GM21825 (cell line): ENCODE data around the gene BIVM.
"Not testable (repeated sequence)": the region's sequence is repeated elsewhere in the genome, so short reads cannot be mapped to it uniquely, and the experiment has no call there.

Experiments
- ATAC-seq: cut with Tn5 transposase; IDR thresholded peaks from one replicate; pipeline ENCODE4 v1.9.1; 2021; ENCODE audit warnings: mild to moderate bottlenecking, moderate library complexity; ENCODE audit not compliant: unreplicated experiment

The BIVM gene, protein sequence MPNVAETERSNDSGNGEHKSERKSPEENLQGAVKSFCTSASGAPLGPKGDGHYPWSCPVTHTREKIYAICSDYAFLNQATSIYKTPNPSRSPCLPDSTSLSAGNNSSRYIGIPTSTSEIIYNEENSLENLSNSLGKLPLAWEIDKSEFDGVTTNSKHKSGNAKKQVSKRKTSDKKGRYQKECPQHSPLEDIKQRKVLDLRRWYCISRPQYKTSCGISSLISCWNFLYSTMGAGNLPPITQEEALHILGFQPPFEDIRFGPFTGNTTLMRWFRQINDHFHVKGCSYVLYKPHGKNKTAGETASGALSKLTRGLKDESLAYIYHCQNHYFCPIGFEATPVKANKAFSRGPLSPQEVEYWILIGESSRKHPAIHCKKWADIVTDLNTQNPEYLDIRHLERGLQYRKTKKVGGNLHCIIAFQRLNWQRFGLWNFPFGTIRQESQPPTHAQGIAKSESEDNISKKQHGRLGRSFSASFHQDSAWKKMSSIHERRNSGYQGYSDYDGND

DNA sequence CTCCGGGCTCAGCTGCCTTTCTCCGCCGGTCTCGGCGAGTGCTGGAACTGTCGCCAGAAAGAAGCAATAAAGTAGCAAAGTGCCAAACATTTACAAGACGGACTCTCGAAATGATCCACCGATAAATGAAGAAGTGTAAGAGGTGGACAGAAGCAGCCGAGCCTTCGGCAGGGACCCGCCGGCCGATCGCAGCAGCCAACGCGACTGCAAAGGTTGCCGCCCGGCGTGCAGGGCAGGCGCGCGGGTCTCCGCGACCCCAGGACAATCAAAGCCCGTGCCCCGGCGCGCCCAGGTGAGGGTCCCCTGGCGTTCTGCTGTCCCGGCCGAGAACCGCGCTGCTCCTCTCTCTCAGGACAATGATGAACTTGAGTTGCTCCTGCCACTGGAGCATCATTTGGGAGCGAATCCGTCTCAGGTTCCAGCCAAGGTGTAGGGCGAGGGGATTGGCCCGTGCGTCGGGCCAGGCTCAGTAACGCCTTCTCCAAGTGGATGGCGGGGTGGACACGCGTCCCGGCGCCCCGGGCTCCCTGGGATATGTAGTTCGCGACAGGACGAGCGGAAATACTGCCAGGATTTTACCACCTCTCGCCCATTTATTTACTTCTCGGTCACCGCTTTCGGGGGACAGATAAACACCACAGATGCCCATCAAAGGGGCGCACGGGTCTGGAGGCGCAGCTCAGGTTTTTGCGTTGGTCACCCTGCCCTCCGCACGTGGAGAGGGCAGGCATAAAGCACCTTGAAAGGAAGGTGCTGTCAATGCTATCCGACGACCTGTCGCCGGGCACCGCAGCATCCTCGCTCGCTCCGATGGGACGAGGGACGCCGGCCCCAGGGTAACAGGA, at the start of gene BIVM, which contains the start of gene POGLUT2:
BIVM (plus strand) TSS at position 539 of the 845 bp plus-strand sequence. CDS start 8,149 bp downstream, outside the sequence.
POGLUT2 (minus strand) TSS at position 396 of the 845 bp plus-strand sequence; CDS start at position 90, 306 bp downstream.
- ATAC-seq, result peak; percentile 89

DNA sequence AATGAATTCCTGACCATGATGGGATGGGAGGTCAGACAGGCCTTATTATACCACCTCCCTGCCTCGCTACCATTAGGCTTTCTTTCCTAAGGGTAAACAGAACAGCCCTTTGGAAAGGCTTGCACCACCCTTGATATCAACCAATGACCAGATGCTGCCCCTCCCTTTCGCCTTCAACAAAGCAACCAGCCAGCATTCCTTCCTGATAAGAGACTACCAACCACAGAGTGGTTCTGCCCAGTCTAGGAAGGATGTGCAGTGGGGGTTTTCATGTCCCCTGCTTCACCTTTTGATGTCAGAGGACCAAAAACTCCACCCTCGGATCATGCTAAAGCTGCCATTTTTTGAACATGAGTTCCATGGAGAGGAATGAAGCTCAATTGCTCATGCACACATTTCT, 47.0 kb upstream of the BIVM start:
- no peak for ATAC-seq

DNA sequence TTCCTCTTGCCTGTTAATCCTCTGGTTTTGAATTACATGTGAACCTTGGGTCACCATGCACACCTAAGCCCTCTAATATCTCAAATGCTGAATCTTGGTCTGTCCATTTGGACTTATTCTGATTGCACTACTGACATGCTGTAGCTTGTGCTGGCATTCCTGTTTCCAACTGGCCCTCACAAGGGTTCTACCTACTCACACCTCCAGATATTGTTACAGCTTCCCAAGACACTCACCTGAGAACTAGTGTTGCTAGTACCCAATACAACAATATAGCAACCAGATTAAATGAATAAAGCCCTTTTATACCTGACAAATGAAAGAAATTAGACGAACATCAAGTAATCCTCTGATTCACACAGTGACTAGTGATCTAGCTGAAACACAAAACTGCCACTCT, 41.9 kb upstream of the BIVM start:
- no peak for ATAC-seq

DNA sequence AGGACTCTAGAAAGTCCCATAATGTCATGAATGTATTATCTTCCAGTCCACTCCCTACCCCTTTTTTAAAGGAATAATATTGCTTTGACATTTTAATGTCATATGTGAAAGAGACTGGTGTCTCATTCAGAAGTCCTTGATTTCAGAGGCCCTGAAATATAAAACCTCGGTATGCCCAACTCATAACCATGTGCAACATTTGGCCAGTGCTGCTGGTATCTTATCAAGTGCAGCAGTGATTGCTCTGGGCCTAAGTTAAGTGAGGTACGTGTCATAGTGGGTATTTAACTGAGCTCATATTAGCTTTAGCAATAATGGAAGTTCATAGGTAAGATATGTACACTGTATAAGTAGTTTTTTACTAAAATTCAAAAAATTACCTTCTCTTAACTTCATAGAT, 40.1 kb upstream of the BIVM start:
- ATAC-seq, result no peak

DNA sequence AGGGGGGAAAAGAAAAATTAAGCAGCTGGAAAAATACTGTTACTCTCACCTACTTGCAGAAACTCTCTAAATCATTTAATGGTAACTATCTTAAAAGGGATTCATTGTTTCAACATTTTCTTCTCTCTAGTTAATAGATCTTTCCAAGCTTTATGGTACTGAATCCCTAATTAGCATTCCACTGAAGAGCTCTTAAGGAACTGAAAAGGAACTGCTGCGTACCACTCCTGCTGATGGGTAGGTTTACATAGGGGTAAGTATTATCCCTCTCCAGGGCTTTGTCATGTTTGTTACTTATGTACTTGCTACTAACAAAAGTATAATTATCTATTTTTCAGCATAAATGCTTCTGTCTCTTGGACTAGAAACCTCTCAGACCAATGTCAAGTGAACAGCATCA, 37.8 kb upstream of the BIVM start:
- ATAC-seq, result no peak

DNA sequence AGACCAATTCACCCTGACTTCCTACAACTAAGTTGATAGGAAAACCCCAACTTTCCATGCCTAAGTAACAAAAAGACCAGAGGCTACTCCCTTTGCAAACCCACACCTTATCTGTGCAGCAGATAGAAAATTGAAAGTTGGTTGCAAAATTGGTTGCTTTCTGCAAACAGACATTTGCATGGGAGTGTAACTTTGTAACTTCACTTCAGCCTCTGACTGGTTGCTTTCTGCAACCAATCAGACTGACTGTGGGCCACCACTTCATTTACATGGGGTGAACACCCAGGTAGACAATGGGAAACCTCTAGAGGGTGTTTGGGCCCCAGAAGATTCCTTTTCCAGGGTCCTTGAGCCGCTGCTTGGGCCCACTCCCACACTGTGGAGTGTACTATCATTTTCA, 35.2 kb upstream of the BIVM start:
- no peak for ATAC-seq

DNA sequence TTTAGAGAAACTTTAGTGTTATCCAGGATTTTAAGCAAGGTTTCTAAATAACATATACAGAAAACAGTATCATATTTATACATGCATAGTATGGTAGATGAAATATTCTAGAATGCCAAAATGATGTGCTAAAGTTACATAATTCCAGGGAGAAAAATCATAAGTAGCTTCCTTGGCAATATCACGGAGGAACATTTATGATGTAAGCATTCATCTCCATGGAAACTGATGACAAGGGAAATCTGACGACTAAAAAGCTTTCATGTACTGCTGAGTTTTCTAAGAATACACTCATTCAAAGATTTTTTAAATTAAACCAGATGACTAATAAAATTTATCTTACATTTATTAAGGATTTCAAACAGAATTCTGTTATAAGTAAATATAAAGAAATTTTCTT, 30.0 kb upstream of the BIVM start:
- no peak for ATAC-seq

DNA sequence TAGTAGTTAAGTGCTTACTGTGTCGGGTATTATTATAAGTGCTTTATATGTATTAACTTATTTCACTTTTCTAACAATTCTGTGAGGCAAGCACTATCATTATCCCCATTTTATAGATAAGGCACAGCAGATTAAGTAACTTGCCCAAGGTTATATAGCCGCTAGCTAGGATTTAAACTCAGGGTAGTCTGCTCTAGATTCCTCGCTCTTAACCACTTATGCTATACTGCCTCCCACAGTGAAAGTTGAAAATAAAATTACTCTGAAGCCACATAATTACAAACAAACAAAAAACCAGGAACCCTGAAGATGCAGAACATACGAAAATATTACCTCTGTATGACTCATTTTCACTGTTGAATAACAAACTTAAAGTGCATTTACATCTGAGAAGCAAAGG, 29.2 kb upstream of the BIVM start:
- ATAC-seq, result no peak

DNA sequence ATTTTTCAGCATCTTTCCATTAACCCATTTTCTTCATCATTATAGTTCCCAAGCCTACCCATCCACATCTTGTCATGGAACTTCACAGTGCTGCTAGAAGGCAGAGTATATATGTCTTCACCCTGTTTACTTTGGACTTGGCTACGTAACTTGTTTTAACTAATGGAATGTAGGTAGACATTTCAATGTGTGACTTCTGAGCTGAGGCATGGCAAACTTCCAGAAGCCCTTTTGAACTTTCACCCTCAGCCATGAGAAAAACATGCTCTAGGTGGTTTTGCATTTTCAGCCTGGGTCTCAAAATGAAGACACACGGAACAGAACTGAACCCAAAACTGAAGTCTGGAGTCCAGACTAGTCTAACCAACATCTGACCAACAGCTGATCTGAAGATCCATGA, 28.5 kb upstream of the BIVM start:
- ATAC-seq, result no peak

DNA sequence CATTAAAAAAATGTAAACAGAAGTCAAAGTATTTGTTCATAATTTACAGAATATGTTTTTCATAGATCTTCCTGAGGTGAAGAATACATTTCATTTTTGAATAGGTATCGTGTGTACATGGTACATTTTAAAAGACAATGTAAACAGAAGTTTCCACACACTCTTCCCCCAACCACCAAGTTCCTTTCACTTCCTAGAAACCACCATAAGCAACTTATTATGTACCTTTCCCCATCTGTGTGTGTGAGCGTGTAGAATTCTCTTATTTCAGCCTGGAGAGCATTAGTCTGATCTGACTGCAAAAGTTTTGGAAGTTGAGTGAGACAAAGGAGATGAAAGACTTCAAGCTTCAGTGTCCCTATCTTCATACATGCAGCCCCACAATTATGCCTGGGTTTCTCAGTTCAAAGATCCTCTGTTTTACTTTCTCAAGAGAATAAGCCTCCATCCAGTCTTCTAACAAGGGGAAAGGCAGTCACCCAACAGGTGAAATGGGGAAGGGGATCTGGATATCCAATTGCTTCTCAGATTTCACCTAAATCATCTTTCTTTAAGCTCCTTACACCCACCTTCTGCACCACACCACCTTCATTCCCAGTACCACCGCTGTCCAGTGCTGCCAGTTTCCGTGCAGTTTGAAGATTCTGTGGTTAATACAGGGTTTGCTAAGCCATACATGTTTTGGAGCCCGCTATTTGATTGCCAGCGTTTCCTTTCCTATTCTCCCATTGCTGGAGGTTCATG, 27.4 kb upstream of the BIVM start:
- no peak for ATAC-seq

DNA sequence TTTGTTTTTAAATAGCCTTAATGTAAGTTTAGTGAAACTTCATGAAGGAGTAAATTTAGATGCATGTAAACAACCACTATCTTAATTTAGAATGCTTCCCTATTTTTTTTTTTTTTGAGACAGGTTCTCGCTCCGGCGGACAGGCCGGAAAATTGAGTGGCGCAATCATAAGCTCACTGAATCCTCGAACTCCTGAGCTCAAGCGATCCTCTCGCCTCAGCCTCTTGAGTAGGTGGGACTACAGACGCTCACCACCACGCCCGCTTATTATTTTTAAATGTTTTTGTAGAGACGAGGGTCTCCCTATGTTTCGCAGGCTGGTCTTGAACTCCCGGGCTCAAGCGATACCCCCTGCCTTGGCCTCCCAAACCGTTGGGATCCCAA, 26.9 kb upstream of the BIVM start:
- no peak for ATAC-seq

DNA sequence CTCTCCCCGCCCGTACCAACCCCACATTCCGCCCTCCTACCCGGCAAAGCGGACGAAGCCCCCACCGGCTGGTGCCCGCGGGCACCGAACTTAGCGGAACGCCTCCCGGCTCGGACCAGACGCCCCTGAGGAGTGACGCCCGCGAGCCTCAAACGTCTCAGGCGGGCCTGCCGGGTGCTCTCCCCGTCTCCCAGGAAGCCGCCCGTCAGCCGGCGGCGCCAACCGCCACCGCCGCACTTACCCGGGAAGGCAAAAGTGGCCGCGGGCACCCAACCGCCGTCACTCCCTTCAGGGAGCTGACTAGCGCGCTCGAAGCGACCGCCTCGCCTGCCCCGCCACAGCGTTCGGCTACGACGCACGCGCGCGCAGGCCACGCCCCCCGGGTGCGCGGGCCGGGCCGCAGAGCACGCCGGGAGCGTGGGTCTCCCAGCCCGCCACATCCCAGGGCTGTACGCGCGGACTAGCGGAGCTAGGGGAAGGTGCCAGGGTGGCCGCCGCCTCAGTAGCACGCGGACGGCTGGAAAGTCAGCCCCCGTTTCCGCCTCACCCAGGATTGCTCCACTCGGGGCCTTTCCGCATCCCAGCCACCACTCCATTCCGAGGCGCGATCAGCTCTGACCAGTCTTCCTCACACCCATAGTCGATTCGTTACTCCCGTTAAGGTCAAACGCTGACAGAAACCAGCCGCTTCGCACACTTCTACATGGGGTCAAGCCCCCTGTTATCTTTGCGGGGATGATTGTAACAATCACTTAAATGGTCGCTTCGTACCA, 25.3 kb upstream of the BIVM start, which contains the start of gene TEX30:
TEX30 (minus strand) TSS at position 346 of the 773 bp plus-strand sequence. CDS start 3,760 bp downstream, outside the sequence.
- ATAC-seq, result peak; percentile 94

DNA sequence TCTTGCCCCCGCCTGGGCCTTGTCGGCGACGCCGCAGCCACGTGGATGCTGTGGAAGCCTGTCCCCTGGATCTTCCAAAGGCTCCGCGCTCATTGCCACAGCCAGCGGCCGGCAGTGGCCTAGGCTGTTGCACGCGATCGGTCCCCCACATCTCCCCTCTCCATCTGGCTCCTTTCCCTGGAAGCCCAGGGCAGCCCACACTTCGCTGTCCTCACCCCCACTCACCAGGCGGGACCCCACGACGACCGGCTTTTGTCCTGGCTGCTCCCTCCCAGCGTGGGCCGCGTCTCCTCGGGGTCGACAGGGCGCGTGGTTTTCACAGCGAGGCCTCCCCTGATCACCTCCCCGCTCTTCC, 24.7 kb upstream of the BIVM start:
- ATAC-seq, result no peak

DNA sequence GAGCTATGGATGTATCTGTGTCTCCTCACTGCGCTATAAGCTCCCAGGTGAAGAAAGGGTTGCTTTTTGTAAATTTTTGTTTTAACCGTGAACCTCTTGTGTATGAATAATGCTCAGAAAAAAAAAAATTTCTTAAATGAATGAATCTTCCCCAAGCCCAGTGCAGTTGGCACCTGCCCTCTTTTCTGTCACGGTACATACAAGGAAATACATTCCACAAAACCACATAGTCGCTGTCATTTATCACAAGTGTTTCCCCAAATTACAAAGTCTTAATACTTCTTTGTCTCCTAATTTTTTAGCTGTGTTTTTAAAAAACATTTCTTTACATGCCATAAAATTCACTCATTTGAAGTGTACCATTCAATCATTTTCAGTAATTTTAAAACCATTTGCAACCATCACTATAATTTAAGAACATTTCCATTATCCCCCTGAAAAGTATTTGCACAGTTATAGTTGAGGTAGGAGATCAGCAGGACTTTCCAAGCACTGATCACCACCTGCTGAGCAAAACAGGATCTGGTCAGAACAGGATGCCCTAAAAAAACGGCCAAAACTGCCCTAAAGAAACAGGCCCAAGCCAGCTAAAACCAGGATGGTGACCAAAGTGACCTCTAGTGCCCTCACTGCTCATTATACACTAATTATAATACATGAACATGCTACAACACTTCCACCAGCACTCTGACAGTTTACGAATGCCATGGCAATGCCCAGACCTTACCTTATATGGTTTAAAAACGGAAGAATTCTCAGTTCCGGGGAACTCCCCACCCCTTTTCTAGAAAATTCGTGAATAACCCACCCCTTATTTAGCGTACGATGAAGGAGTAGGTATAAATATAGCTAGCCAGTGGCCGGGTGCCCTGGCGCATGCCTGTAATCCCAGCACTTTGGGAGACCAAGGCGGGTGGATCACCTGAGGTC, 24.1 kb upstream of the BIVM start:
- no peak for ATAC-seq

DNA sequence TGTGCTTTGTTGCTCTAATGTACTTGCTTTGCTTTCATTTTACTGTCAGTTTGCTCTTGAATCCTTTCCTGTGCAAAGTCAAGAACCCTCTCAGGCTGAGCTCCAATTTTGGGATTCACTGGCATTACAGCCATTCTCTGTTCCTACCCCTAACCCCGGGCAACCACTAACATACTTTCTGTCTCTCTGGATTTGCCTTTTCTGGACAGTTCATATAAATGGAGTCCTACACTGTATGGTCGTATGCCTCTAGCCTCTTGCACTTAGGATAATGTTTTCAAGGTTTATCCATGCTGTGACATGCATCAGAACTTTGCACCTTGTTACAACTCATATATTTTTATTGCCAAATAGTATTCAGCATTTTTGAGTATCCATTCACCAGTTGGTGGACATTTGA, 22.6 kb upstream of the BIVM start:
- ATAC-seq, result no peak

DNA sequence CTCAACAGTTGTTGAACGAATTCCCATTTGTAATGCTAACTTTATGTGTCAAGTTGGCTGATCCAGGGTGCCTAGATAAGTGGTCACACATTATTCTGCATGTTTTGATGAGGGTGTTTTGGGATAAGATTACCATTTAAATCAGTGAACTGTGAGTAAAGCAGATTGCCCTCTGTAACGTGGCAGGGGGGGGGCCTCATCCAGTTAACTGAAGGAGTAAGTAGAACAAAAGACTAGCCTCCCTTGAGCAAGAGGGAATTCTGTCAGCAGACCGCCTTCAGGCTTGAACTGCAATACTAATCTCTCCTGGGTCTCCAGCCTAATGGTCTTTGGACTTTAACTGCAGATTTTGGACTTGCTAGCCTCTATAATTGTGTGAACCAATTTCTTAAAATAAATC, 21.2 kb upstream of the BIVM start:
- no peak for ATAC-seq

DNA sequence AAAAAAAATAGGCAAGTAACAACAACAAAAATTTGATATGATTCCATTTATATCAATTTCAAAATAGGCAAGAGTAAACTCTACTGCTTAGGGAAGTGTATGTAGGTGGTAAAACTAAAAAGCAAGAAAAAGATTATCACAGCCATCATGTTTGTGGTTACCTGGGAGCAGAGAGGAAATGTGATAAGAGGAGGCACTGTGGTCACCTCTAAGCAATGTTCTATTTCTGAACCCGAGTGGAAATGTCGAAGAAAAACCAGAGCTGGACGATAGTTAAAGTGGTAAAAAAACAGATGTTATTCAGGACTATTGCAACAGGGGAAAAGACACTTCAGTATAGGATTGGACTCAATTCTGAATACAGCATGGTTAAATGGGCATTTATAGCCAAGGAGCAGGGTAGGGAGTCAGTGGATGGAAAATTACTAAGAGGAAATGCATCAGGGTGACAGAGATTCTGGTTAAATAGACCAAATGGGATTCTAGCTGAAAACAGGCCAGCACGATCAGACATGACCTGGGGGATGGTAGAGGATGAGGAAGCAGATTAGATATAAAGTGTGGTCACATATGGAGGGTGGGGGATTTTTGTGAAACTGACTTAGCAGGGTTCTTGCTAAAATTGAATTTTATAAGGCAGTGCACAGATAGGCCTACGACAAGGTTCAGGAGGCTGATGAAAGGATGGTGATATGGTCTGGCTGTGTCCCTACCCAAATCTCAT, 19.3 kb upstream of the BIVM start:
- ATAC-seq, result no peak

DNA sequence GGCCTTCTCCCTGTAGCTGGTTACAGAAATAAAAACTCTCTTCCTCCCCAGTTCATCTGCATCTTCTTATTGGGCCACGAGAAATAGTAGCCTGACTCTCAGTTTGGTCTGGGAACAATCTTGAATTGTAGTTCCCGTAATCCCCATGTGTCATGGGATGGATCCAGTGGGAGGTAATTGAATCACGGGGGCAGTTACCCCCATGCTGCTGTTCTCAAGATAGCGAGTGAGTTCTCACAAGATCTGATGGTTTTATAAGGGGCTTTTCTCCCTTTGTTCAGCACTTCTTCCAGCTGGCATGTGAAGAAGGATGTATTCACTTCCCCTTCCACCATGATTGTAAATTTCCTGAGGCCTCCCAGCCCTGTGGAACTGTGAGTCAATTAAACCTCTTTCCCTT, 18.3 kb upstream of the BIVM start:
- ATAC-seq, result not testable (repeated sequence)

DNA sequence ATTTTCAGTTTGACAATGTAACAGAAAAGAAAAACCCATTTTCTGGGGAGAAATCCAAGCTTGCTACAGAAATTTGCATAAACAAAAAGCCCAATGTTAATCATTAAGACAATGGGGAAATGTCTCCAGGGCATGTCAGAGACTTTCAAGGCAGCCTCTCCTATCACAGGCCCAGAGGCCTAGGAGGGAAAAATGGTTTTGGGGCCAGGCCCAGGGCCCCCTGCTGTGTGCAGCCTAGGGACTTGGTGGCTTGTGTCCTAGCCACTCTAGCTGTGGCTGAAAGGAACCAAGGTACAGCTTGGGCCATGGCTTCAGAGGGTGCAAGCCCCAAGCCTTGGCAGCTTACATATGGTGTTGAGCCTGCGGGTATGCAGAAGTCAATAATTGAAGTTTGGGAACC, 17.3 kb upstream of the BIVM start:
- no peak for ATAC-seq
